Measurements from ENCODE around the gene PTPRG. TPM values are rescaled to one million over a fixed set of nuclear protein-coding genes. Genes with fewer than 3 reads are reported as not detected.

PTPRG gene
- total RNA-seq, 1 experiment from 2014 or later: 69.3 TPM

- no peak overlapping the region for H2BK20ac ChIP-seq (ENCODE audit: low read depth, low read length, poor library complexity, severe bottlenecking)
- H3K23me2 ChIP-seq (ENCODE audit: insufficient read length, low read depth, low read length, poor library complexity, severe bottlenecking): no peaks in the 10 kb centered on the region
- H4K8ac ChIP-seq (replicated peaks; ENCODE audit: insufficient read length, low read depth, low read length): no peak overlapping the region
- no peaks in the 10 kb centered on the region for H3K27me3 ChIP-seq (ENCODE audit: insufficient read depth, low read length)
- H3K9ac ChIP-seq (ENCODE audit: extremely low read depth, insufficient read length, low read length): no peak overlapping the region
- no peak overlapping the region for H3K23ac ChIP-seq (ENCODE audit: insufficient read length, low read depth, low read length)
- peaks cover 14% of the 10 kb centered on the region for H3K79me1 ChIP-seq (ENCODE audit: insufficient read depth, low read depth, low read length, poor library complexity, severe bottlenecking)
- peaks cover 2% of the 10 kb centered on the region for H4K20me1 ChIP-seq (ENCODE audit: control insufficient read depth, insufficient read depth, insufficient read length)
- H2BK12ac ChIP-seq (ENCODE audit: insufficient read length, low read depth, low read length): no peak overlapping the region
- H2BK120ac ChIP-seq (ENCODE audit: low read depth, low read length, poor library complexity, severe bottlenecking): no peak overlapping the region
- no peak overlapping the region for H4K5ac ChIP-seq (ENCODE audit: insufficient read length, low read depth, low read length)
- peaks cover 8 to 14% of the 10 kb centered on the region in 2 experiments; a peak in 4 of 5 replicates for H3K9me3 Mint-ChIP-seq
- no peak overlapping the region for H2AK5ac ChIP-seq (ENCODE audit: insufficient read length, low read length)
- H3K27ac ChIP-seq (ENCODE audit: insufficient read length, low read depth, low read length): no peak overlapping the region
- no peak overlapping the region for H3K27ac Mint-ChIP-seq
- H3K9me3 ChIP-seq (ENCODE audit: control insufficient read depth, low read depth, low read length): no peaks in the 10 kb centered on the region
- DNase-seq: no peak
- TF ChIP-seq, protein P1, sequence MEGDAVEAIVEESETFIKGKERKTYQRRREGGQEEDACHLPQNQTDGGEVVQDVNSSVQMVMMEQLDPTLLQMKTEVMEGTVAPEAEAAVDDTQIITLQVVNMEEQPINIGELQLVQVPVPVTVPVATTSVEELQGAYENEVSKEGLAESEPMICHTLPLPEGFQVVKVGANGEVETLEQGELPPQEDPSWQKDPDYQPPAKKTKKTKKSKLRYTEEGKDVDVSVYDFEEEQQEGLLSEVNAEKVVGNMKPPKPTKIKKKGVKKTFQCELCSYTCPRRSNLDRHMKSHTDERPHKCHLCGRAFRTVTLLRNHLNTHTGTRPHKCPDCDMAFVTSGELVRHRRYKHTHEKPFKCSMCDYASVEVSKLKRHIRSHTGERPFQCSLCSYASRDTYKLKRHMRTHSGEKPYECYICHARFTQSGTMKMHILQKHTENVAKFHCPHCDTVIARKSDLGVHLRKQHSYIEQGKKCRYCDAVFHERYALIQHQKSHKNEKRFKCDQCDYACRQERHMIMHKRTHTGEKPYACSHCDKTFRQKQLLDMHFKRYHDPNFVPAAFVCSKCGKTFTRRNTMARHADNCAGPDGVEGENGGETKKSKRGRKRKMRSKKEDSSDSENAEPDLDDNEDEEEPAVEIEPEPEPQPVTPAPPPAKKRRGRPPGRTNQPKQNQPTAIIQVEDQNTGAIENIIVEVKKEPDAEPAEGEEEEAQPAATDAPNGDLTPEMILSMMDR (conservative IDR thresholded peaks at IDR 0.05): no peak
- peaks cover 27 to 35% (median 30%) of the 10 kb centered on the region in 3 experiments; a peak in 6 of 7 replicates for H3K36me3 Mint-ChIP-seq (ENCODE audit: insufficient read depth in 1 of 3, low read depth in 3 of 3)
- no peak overlapping the region for H3K56ac ChIP-seq (ENCODE audit: insufficient read length, low read depth, low read length)
- H3K14ac ChIP-seq (ENCODE audit: insufficient read depth, low read length): no peak overlapping the region
- H3K4me3 Mint-ChIP-seq: no peak overlapping the region
- no peaks in the 10 kb centered on the region; the same call in 1 of the 2 replicates for H3K27me3 Mint-ChIP-seq (ENCODE audit: low read depth)
- WGBS (ENCODE audit: extremely low coverage, insufficient read length, low lambda C conversion rate): no CpG with 5 or more reads among the region's 5 CpGs
- H2BK15ac ChIP-seq (ENCODE audit: low read depth, low read length): no peak overlapping the region
- peaks cover 14 to 27% of the 10 kb centered on the region in 2 experiments; a peak in 3 of 4 replicates for H3K4me1 Mint-ChIP-seq
- H3K4me1 ChIP-seq (ENCODE audit: insufficient read depth, low read length): peaks cover 6% of the 10 kb centered on the region; the same call in 1 of the 2 replicates
- H2BK5ac ChIP-seq (ENCODE audit: insufficient read length, low read length): no peak overlapping the region
- H4K91ac ChIP-seq (ENCODE audit: insufficient read length, low read depth, low read length): no peak overlapping the region
- H3T11ph ChIP-seq (ENCODE audit: low read length): no peak overlapping the region
- H3K79me2 ChIP-seq (ENCODE audit: insufficient read depth, low read length): peaks cover 65% of the 10 kb centered on the region
- no peak overlapping the region for H2AFZ ChIP-seq (ENCODE audit: low read length)
- H3K18ac ChIP-seq (ENCODE audit: insufficient read length, low read depth, low read length): no peak overlapping the region
- H3K4me2 ChIP-seq (ENCODE audit: insufficient read depth, insufficient read length, low read length): no peak overlapping the region
- no peak overlapping the region for H3K4ac ChIP-seq (ENCODE audit: low read depth, low read length)
Measured at GRCh38 chr3:61649381-61650170, 88.2 kb downstream of the PTPRG start.
